ENCODE results near the gene PET100. TPM values are rescaled to one million over a fixed set of nuclear protein-coding genes. Genes with fewer than 3 reads are reported as not detected.
A peak's percentile ranks its signal among the peaks of the same experiment; 100 is the strongest.

The PET100 gene
- total RNA-seq, 4 donors from 2014 or later: 9.5 to 15.1 (median 12.9) TPM

GRCh38 chr19:7676376-7676775, 46.8 kb downstream of the PET100 start:
- intact Hi-C loops (cut with DNase I; ENCODE audit: low total_unique reads): no loop called here
- TF ChIP-seq CTCF (IDR thresholded peaks at IDR 0.05 in 4 of 5, conservative IDR thresholded peaks at IDR 0.05 in 1 of 5) (no peak), POLR2A (IDR thresholded peaks at IDR 0.05) (no peak)
- DNase-seq (peak in 1 of 2 donors; percentile 19), ATAC-seq (no peak)
- Histone ChIP-seq H3K36me3 (no peaks in the 10 kb centered on the region), H3K27ac (no peak overlapping the region), H3K27me3 (peaks cover 6 to 19% (median 18%) of the 10 kb centered on the region in 3 donors), H3K9me3 (no peaks in the 10 kb centered on the region), H3K4me3 (no peak overlapping the region), H3K4me1 (peaks cover 0 to 2% of the 10 kb centered on the region in 2 donors)
- in situ Hi-C loops (cut with MboI; ENCODE audit: low sequenced_read_pairs in 4 of 4): loop anchor here in 1 of 4 donors (10.0 kb wide), 1 partner anchor 112 kb away; no protein-coding TSS in a partner anchor

GRCh38 chr19:7676854-7677253, 47.3 kb downstream of the PET100 start, which contains the start of gene MCEMP1:
Gene MCEMP1 (plus strand): TSS chr19:7677090. CDS start chr19:7677121, 31 bp downstream.
- no peak within 1 kb of the TSS for H3K27ac ChIP-seq
- in situ Hi-C loops (cut with MboI; ENCODE audit: low sequenced_read_pairs in 4 of 4): loop anchor here in 1 of 4 donors (10.0 kb wide), 1 partner anchor 112 kb away; no protein-coding TSS in a partner anchor
- H3K4me3 ChIP-seq: no peak within 1 kb of the TSS
- no peak for DNase-seq
- TF ChIP-seq CTCF (IDR thresholded peaks at IDR 0.05 in 4 of 5, conservative IDR thresholded peaks at IDR 0.05 in 1 of 5): no peak
- TF ChIP-seq POLR2A (IDR thresholded peaks at IDR 0.05): no peak
- no peaks in the 10 kb centered on the region for H3K36me3 ChIP-seq
- intact Hi-C loops (cut with DNase I; ENCODE audit: low total_unique reads): no loop called here
- H3K27me3 ChIP-seq: peaks cover 3 to 15% (median 14%) of the 10 kb centered on the region in 3 donors
- peaks cover 3 to 7% of the 10 kb centered on the region in 2 donors for H3K4me1 ChIP-seq
- no peak for ATAC-seq
- no peaks in the 10 kb centered on the region for H3K9me3 ChIP-seq

GRCh38 chr19:7677669-7678311, 48.2 kb downstream of the PET100 start:
- H3K4me1 ChIP-seq: peaks cover 4 to 9% of the 10 kb centered on the region in 2 donors
- TF ChIP-seq CTCF (IDR thresholded peaks at IDR 0.05 in 4 of 5, conservative IDR thresholded peaks at IDR 0.05 in 1 of 5) (no peak), POLR2A (IDR thresholded peaks at IDR 0.05) (no peak)
- DNase-seq (no peak), ATAC-seq (no peak)
- intact Hi-C loops (cut with DNase I; ENCODE audit: low total_unique reads): no loop called here
- no peak overlapping the region for H3K4me3 ChIP-seq
- in situ Hi-C loops (cut with MboI; ENCODE audit: low sequenced_read_pairs in 4 of 4): loop anchor here in 1 of 4 donors (10.0 kb wide), 1 partner anchor 113 kb away; no protein-coding TSS in a partner anchor
- H3K27ac ChIP-seq: no peak overlapping the region
- peaks cover 0 to 4% of the 10 kb centered on the region in 2 donors for H3K36me3 ChIP-seq
- peaks cover 0 to 13% (median 5%) of the 10 kb centered on the region in 3 donors for H3K27me3 ChIP-seq
- H3K9me3 ChIP-seq: no peaks in the 10 kb centered on the region

GRCh38 chr19:7678971-7679751, 49.6 kb downstream of the PET100 start:
- no peak overlapping the region for H3K27ac ChIP-seq
- H3K4me1 ChIP-seq: peaks cover 4 to 9% of the 10 kb centered on the region in 2 donors
- H3K9me3 ChIP-seq: no peaks in the 10 kb centered on the region
- ATAC-seq (no peak), DNase-seq (no peak)
- TF ChIP-seq CTCF (IDR thresholded peaks at IDR 0.05 in 4 of 5, conservative IDR thresholded peaks at IDR 0.05 in 1 of 5) (no peak), POLR2A (IDR thresholded peaks at IDR 0.05) (no peak)
- H3K27me3 ChIP-seq: peaks cover 0 to 11% (median 0%) of the 10 kb centered on the region in 3 donors
- in situ Hi-C loops (cut with MboI; ENCODE audit: low sequenced_read_pairs in 4 of 4): loop anchor here in 1 of 4 donors (10.0 kb wide), 1 partner anchor 114 kb away; no protein-coding TSS in a partner anchor
- no peak overlapping the region for H3K4me3 ChIP-seq
- intact Hi-C loops (cut with DNase I; ENCODE audit: low total_unique reads): no loop called here
- peaks cover 0 to 18% of the 10 kb centered on the region in 2 donors for H3K36me3 ChIP-seq

Measured in gastrocnemius medialis (tissue), 4 donors.